ENCODE measurements around the gene XPC.

XPC gene

DNA sequence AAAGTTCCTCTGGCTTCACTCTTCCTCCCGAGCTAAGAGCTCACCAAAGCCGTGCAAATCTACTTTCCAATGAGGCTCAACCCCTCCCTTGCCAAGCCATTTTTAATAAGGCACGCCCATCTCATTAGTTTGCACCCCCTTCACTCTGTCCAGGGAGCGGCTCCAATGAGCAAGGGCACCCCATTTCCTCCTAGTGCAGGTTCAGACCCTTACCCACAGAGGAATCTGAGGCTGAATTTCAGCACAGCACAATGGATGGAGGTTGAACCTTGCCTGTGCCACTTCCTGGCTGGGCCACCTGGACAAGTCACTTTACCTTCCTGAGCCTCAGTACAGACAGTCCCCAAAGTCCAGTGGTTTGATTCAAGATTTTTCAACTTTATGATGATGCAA is 25.4 kb downstream of the XPC start:
- CTCF ChIA-PET, result interaction anchor here (0.7 to 1.0 kb wide), 2 partner anchors 21 to 265 kb away, joined by 3 read pairs; no protein-coding TSS in a partner anchor
- TF ChIP-seq TARDBP (IDR thresholded peaks at IDR 0.05), result no peak
- no peak for TF ChIP-seq ZNF384 (IDR thresholded peaks at IDR 0.05)
- TF ChIP-seq ARNT (IDR thresholded peaks at IDR 0.05), result no peak
- no peak for TF ChIP-seq L3MBTL2 (conservative IDR thresholded peaks at IDR 0.05)
- no peak for TF ChIP-seq FOXM1 (IDR thresholded peaks at IDR 0.05; ENCODE audit: borderline replicate concordance)
- TF ChIP-seq SP1 (IDR thresholded peaks at IDR 0.05), result no peak
- no peak for TF ChIP-seq ELF4 (IDR thresholded peaks at IDR 0.05)
- TF ChIP-seq CTBP1 (IDR thresholded peaks at IDR 0.05; ENCODE audit: borderline replicate concordance), result no peak
- TF ChIP-seq BHLHE40 (IDR thresholded peaks at IDR 0.05; ENCODE audit: borderline replicate concordance), result no peak
- DNase-seq (ENCODE audit: extremely low spot score), result no peak
- POLR2A ChIA-PET, result interaction anchor here (0.9 to 1.0 kb wide), 2 partner anchors 26 to 28 kb away, joined by 3 read pairs; partner anchors contain the start of genes CHCHD4, LSM3, TMEM43 and XPC

DNA sequence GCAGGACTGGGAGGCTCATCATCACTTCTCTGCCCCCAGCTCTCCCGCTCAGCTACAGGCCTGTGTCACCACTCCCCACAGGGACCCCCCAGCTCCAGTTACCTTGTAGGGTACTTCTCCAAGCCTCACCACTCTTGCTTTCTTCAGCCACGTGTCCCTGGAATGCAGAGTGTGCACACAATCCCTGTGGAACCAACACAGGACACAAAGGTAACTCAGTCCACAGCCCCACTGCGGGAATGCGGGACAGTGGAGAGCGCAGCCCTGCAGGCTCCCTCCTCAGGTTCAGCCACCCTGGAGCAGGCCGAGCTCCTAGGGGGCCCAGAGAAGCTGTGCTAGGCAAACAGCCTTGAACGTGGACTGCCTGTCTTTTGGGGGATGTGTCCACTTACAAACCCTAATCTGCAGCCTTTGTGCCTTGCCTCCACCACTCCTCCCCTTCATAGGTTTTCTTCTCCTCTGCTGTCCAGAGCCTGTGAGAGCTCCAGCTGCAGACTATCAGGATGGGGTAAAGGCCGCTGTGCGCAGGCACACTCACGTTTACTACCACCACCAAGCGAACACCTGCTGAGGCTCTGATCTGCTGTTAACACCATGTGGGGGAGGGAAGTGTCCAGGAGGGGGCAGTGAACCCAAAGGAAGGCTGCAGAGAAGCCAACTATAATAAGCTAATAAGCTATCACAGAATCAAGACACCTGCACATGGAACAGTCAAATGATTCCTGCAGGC is 26.0 kb downstream of the XPC start:
- CTCF ChIA-PET, result interaction anchor here (1.0 kb wide), 1 partner anchor 20 kb away, joined by 3 read pairs; no protein-coding TSS in a partner anchor
- TF ChIP-seq SUZ12 (IDR thresholded peaks at IDR 0.05), result no peak
- TF ChIP-seq ELF4 (IDR thresholded peaks at IDR 0.05), result no peak
- no peak for TF ChIP-seq FOXM1 (IDR thresholded peaks at IDR 0.05; ENCODE audit: borderline replicate concordance)
- no peak for TF ChIP-seq FOXA1 (IDR thresholded peaks at IDR 0.05)
- no peak for TF ChIP-seq LEF1 (IDR thresholded peaks at IDR 0.05; ENCODE audit: borderline replicate concordance)
- POLR2A ChIA-PET, result interaction anchor here (0.9 to 1.0 kb wide), 2 partner anchors 26 to 27 kb away, joined by 3 read pairs; partner anchors contain the start of genes CHCHD4, LSM3, TMEM43 and XPC
- no peak for DNase-seq (ENCODE audit: extremely low spot score)

DNA sequence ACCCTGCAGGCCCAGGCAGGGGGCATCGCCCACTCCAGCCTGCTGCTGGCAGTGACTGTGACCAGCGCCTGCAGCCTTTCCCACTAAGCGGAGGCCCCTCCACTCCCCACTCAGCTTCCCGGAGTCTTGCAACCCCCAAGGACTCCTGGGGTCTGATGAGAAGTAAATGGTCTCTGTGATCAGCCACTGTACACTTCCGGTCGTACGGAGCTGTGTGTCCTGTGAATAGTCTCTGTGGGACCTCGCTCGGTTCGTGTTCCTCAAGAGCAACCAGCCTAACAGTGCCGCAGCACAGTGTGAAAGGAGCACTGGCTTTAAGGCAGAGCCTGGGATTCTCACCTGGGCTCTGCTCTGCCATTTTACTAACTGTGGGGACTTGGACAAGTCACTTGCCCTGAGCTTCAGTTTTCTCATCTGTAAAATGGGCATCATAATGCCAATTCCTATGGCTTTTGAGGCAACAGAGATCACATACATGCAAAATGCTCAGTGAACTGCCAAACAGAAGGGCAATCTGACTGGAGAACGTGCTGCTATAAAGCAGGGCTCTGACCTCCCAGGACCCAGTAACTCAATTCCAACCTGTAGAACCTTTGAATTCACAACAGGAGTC is 26.8 kb downstream of the XPC start:
- POLR2A ChIA-PET, result no interaction called here
- TF ChIP-seq FOXA1 (IDR thresholded peaks at IDR 0.05), result no peak
- no peak for TF ChIP-seq SUZ12 (IDR thresholded peaks at IDR 0.05)
- no peak for TF ChIP-seq ZNF384 (IDR thresholded peaks at IDR 0.05)
- TF ChIP-seq ARNT (IDR thresholded peaks at IDR 0.05), result no peak
- TF ChIP-seq SP1 (IDR thresholded peaks at IDR 0.05), result no peak
- TF ChIP-seq TARDBP (IDR thresholded peaks at IDR 0.05), result no peak
- TF ChIP-seq ELF4 (IDR thresholded peaks at IDR 0.05), result no peak
- no peak for TF ChIP-seq BHLHE40 (IDR thresholded peaks at IDR 0.05; ENCODE audit: borderline replicate concordance)
- TF ChIP-seq FOXM1 (IDR thresholded peaks at IDR 0.05; ENCODE audit: borderline replicate concordance), result no peak
- no peak for TF ChIP-seq CTBP1 (IDR thresholded peaks at IDR 0.05; ENCODE audit: borderline replicate concordance)
- no peak for TF ChIP-seq FOXK2 (IDR thresholded peaks at IDR 0.05)
- no peak for TF ChIP-seq LEF1 (IDR thresholded peaks at IDR 0.05; ENCODE audit: borderline replicate concordance)
- no peak for TF ChIP-seq NFRKB (IDR thresholded peaks at IDR 0.05)
- no peak for TF ChIP-seq L3MBTL2 (conservative IDR thresholded peaks at IDR 0.05)
- no peak for TF ChIP-seq HDGF (IDR thresholded peaks at IDR 0.05; ENCODE audit: borderline replicate concordance)
- no peak for TF ChIP-seq PKNOX1 (IDR thresholded peaks at IDR 0.05)
- CTCF ChIA-PET, result no interaction called here
- DNase-seq (ENCODE audit: extremely low spot score), result no peak

GRCh38 chr3:14150491-14151230 is 27.7 kb downstream of the XPC start:
- no peak for DNase-seq (ENCODE audit: extremely low spot score)
- ChIA-PET POLR2A (interaction anchor here (1.0 kb wide), 1 partner anchor 256 kb away, joined by 3 read pairs; no protein-coding TSS in a partner anchor), CTCF (no interaction called here)

GRCh38 chr3:14150078-14150477 is 28.3 kb downstream of the XPC start:
- CTCF ChIA-PET, result no interaction called here
- TF ChIP-seq TARDBP (IDR thresholded peaks at IDR 0.05) (no peak), ELF4 (IDR thresholded peaks at IDR 0.05) (no peak), LEF1 (IDR thresholded peaks at IDR 0.05; ENCODE audit: borderline replicate concordance) (no peak), ARNT (IDR thresholded peaks at IDR 0.05) (no peak), SUZ12 (IDR thresholded peaks at IDR 0.05) (no peak), L3MBTL2 (conservative IDR thresholded peaks at IDR 0.05) (no peak), FOXM1 (IDR thresholded peaks at IDR 0.05; ENCODE audit: borderline replicate concordance) (no peak), BHLHE40 (IDR thresholded peaks at IDR 0.05; ENCODE audit: borderline replicate concordance) (no peak), SP1 (IDR thresholded peaks at IDR 0.05) (no peak), PKNOX1 (IDR thresholded peaks at IDR 0.05) (no peak), NFRKB (IDR thresholded peaks at IDR 0.05) (no peak)
- DNase-seq (ENCODE audit: extremely low spot score), result no peak
- POLR2A ChIA-PET, result interaction anchor here (1.0 kb wide), 1 partner anchor 255 kb away, joined by 3 read pairs; no protein-coding TSS in a partner anchor

More at GRCh38 chr3:14150491-14151230, 27.7 kb downstream of the XPC start:
- TF ChIP-seq LEF1 (IDR thresholded peaks at IDR 0.05; ENCODE audit: borderline replicate concordance), result no peak
- no peak for TF ChIP-seq FOXA1 (IDR thresholded peaks at IDR 0.05)
- no peak for TF ChIP-seq FOXK2 (IDR thresholded peaks at IDR 0.05)
- no peak for TF ChIP-seq SUZ12 (IDR thresholded peaks at IDR 0.05)
- no peak for TF ChIP-seq ZNF384 (IDR thresholded peaks at IDR 0.05)
- no peak for TF ChIP-seq BHLHE40 (IDR thresholded peaks at IDR 0.05; ENCODE audit: borderline replicate concordance)
- TF ChIP-seq ARNT (IDR thresholded peaks at IDR 0.05), result no peak
- no peak for TF ChIP-seq PKNOX1 (IDR thresholded peaks at IDR 0.05)
- TF ChIP-seq FOXM1 (IDR thresholded peaks at IDR 0.05; ENCODE audit: borderline replicate concordance), result no peak
- TF ChIP-seq CTBP1 (IDR thresholded peaks at IDR 0.05; ENCODE audit: borderline replicate concordance), result no peak
- TF ChIP-seq SP1 (IDR thresholded peaks at IDR 0.05), result no peak
- TF ChIP-seq TARDBP (IDR thresholded peaks at IDR 0.05), result no peak
- no peak for TF ChIP-seq HDGF (IDR thresholded peaks at IDR 0.05; ENCODE audit: borderline replicate concordance)
- no peak for TF ChIP-seq NFRKB (IDR thresholded peaks at IDR 0.05)
- TF ChIP-seq L3MBTL2 (conservative IDR thresholded peaks at IDR 0.05), result no peak
- TF ChIP-seq ELF4 (IDR thresholded peaks at IDR 0.05), result no peak

All from HEK293T (cell line).